ENCODE results near the gene KCNH1.

Gene KCNH1

DNA sequence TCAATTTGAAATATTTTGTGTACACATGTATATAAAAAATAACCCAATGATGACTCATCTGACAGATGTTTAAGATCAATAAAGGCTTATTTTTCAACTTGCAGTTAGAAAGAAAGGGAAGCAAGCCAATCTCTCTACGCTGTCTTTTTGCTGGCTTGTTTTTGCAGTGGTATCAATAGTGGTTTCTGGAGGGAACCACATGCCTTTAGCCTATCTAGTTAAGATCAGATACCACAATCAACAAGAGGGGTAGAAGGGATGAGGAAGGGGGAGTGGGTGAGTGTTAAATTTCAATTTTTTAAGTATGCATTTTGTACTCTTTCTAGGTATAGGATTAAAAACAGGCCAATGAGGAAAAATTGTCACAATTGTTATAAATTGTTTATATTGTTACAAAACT, 276.2 kb downstream of the KCNH1 start:
- DNase-seq (ENCODE audit: low spot score), result no peak

DNA sequence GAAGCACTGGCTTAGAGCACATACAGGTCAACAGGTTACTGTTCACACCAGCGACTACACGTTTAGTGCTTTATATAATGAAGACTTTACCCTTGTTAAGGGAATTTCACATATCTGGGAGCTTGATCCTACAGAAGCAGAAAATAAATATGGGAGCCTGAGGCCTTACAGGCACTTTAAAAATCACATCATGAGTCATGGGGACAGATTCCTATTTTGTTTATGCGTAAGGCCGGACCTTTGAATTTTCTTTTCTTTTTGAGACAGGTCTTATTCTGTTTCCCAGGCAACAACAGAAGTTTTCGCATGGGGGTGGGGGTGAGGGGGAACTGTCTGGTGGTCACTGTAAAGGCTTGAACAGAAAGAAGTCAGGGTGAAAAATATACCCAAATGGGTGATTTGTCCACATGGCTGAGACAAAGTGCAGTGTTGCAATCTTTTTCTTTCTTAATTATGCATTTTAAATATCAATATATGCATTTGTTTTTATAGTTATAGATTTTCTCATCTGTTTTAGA, 276.7 kb downstream of the KCNH1 start:
- no peak for DNase-seq (ENCODE audit: low spot score)

DNA sequence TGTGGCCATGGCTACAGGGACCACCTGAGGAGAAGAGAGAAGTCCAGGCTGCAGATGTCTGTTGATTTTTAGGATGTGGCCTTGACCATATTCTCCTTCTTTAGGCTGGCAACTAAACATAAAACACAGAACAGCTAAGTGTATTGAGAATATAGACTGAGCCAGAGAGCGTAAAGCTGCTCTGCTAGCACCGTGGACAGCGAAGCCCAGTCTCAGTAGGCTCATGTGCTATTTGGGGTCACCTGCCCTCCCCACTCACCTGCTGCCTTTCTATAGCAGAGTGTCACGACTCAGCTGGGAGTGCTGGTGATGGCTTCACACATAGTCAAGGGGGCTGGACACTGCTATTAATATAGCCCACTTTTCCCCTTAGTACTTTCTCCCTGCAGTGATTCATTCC, 278.5 kb downstream of the KCNH1 start:
- DNase-seq (ENCODE audit: low spot score), result no peak

DNA sequence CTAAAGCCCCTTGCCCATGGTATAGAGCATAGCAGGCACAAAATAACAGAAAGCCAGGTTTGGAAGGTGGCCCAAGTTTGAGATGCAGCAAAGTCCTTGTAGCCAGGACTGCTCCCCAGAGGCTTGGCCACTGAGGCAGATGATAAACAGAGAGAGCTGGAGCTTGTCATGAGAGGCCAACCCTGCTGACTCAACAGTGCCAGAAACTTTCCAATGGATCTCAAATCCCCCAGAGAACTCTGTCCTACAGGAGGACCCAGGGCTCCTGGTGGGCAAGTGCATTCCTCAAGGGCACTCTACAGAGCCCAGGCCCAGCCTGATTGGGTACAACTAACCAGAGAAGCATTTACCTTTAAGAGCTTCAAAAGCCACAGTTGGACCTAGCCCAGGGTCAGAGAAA, 280.7 kb downstream of the KCNH1 start:
- DNase-seq (ENCODE audit: low spot score), result no peak

DNA sequence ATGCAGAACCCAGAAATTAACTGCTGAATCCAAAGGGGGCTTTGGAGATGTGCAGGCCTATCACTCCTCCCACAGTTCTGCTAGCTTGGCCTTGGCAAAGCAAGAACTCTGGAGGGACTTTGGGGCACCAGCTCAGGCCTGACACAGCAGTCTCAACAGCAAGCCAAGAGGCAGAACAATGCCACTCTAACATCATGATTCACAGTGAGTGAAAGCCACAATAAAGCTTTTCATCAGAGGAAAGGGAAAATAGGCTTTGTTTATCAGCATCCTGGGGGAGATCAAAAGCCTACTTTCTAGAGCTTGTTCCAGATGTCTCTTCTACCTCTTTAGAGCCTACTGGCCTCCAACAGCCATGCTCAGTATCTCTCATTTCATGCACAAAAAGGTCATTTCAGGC, 283.4 kb downstream of the KCNH1 start:
- no peak for DNase-seq (ENCODE audit: low spot score)

DNA sequence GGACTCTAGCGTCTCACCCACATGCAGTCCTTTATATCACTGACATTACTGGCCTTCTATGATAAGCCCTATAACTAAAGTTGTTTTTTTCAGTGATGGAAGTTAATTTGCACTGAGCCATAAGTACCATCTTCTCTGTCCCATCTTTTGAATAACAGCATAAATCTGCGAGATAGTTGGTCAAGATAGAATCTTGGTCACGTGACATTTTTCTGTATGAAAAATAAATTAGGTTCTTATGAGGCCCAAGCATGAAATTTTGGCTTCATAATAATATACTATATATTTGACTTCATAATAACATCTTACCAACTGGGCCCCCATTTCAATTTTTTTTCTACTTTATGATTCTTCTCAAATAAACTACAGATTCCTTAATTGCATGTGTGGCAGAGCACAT, 285.5 kb downstream of the KCNH1 start:
- DNase-seq (ENCODE audit: low spot score), result no peak

DNA sequence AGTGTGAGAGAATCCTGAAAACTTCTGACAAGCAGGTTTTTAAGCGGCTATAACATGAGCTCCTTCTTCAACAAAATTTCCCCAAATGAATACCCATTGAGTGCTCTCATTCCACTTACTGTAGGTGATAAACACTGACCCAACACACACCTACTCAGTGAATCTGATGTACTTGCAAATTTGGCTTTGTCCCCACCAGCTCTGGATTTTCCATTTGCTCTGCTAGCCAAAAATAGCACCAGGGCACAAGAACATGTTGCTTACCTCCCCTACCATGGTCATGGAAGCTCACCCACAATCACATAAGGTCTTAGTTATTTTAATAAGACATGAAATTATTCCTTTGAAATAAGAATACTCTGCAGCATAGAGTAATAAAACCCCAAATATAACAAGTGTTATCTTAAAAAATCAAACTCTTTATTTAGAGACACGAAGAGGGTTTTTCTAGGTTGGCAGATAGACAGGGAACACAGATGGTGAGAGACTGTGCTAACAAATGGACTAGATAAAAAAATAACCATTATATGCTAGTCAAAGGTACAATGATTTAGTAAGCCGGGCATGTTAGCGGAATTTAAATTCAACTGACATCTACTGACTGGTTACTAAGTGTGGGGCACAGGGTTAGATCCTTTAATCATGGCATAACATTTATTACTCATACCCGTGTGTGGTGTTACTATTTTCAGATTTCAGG, 291.9 kb downstream of the KCNH1 start:
- DNase-seq (ENCODE audit: low spot score), result no peak

DNA sequence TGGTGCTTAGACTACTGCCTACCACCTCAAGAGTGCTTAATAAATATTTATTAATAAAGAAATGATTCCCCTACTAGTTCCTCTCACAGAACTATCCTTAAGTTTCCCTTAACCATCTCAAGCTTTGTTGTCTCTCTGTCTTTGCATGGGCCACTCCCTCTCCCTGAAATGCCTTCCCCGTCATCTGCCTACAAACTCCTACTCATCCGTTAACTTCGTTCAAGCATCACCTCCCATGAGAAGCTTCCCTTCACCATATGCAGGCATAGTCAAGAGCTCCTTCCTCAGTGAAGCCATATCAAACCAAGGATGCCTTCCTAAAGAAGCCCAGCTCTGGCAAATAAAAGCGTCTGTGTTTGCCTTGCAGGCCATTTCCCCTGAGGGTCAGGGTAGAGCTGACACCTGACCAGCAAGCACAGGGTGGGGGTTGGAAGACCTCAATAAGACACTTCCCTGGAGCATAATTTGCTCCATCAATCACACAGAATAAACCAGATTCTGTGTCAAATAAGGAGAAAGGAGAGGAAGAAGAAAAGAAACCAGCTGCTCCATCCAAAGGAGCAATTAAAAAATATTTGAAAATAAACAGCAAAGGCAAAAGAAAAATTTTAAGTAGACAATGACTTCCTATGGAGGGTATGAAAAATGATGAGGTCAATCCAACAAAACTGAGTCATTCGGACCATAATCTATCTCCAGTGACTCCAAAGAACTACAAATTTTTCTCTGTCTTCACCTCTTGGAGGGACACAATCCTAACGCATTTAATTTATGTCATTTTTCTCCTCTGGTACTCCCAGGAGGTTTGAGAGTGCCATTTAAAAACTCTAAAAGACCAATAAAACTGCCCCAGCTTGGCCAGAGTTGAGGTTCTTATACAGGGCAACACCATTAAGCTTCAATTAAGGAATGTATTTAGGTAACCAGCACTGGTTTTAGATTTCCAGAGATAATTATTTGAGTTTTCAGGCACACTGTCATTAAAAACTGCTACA, 303.6 kb downstream of the KCNH1 start:
- no peak for DNase-seq (ENCODE audit: low spot score)

DNA sequence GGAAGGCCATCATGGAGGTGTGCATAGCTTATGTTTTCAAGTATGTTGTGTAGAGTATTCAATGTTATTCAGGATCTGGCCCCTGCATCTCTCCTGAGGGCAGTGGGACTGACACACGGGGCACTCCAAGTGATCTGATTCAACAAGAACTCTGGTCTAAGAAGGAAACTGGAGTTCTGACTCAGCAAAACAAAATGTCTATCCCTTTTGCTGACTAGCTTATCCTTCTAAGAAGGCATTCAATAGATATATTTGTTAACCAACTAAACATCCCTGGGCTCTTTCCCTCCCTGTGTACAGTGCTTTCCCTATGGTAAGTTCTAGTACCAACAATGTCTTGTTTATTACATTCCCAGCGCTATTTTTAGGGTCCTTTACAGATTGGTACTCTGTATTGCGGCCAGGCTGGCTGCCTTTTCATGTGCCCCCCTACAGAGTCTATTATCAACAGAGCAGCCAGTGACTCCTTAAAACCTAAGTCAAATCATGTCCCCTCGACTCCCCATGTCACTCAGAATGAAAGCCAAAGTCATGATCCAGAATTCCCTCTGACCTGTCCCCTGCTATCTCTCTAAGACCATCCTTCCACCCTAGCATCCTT, 304.9 kb downstream of the KCNH1 start:
- no peak for DNase-seq (ENCODE audit: low spot score)

DNA sequence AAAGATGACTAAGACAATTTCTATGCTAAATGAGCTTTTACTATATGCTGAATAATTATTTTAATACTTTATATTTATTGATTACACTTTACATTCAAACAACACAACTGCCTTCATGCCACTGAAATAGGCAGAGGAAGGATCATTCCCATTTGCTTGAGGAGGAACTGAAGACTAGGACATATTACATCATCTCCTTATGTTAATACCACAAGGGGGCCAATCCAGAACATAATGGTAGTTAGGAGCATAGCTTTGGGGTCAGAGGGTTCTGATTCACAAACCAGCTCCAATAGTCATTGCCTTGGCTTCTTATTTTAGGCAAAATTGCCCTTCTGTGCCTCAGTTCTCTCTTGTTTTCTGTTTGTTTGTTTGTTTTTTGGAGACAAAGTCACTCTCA, 306.5 kb downstream of the KCNH1 start:
- DNase-seq (ENCODE audit: low spot score), result no peak

DNA sequence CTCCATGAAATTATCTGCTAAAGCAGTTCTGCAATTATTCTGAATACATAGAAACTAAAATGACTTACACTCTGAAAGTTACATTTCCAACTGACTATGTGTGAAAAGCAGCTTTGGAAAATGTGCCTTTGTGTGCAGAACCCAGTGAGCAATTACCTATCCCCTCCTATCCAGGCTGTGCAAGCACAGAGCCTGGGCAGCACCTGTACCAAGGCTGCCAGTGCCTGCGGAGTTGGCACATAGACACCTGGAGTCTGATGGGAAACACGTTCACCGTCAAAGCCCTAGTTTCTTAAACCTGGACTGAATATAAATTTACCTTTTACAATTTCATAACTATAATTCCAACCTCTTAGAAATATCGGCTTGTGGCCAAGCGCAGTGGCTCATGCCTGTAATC, 307.3 kb downstream of the KCNH1 start:
- DNase-seq (ENCODE audit: low spot score), result no peak

DNA sequence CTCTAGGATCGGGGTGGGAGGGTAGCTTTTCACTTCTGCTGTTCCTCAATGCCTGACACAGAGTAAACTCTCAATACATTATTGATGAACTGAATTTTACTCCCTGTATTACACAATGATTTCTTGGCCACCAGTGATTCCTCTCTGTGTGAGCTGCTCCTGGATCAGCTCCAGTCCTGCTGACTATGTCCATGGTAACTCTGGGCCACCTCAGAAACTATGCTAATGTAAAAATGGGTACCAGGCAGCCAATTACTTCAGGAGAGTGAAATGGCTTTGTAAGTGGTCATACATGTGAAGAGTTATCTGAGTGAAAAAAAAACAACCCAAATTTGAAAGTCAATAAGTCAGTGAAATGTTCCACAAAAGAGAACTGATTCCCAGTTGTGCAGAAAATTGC, 311.0 kb downstream of the KCNH1 start:
- no peak for DNase-seq (ENCODE audit: low spot score)

DNA sequence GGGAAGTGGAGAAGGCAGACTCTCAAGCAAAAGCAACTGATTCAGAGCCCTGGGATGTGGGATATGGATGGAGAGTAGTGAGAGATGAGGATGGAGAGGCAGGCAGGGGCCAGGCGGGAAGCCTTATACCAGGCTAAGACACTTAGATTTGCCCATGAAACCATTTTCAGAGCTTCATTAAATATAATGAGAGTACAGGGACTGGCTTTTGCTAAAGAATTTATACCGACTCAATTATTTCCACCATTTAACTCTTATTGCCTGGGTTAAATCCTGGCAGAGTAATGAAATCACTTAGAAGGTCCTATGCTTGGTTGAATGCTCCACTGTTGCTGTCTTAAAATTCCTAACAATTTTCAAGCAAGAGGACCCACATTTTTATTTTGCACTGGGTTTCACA, 311.7 kb downstream of the KCNH1 start:
- DNase-seq (ENCODE audit: low spot score), result no peak

DNA sequence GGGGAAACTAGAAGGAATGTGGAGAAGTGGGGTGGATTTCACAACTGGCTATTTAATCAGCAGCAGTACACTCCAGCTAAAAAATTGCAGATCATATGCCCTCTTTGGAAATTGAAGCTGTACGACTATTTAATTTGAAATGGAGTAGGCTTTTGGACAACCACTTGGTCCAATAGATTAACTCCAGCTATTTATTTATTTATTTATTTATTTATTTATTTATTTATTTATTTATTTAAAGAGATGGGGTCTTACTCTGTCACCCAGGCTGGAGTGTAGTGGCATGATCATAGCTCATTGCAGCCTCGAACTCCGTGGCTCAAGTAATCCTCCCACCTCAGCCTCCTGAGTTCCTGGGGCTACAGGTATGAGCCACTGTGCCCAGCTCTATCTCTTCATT, 312.3 kb downstream of the KCNH1 start:
- no peak for DNase-seq (ENCODE audit: low spot score)

DNA sequence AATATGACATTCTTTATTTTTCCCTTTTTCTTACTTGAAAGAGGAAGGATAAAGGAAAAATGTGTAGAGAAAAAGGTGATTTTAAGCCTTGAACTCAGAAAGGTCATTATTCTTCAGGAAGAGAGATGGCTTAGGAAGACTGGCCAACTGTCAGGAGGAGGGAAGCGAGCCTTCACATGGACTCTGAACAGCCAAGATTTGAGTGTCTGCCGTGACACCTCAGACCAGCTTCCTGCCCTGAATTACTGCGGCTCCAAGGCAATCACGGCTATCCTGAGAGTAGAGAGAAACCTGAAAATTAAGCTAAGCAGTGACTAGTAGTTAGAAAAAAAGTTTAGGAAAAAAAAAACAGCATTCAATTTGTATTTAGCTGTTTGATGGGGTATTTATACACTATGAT, 314.7 kb downstream of the KCNH1 start:
- DNase-seq (ENCODE audit: low spot score), result no peak

DNA sequence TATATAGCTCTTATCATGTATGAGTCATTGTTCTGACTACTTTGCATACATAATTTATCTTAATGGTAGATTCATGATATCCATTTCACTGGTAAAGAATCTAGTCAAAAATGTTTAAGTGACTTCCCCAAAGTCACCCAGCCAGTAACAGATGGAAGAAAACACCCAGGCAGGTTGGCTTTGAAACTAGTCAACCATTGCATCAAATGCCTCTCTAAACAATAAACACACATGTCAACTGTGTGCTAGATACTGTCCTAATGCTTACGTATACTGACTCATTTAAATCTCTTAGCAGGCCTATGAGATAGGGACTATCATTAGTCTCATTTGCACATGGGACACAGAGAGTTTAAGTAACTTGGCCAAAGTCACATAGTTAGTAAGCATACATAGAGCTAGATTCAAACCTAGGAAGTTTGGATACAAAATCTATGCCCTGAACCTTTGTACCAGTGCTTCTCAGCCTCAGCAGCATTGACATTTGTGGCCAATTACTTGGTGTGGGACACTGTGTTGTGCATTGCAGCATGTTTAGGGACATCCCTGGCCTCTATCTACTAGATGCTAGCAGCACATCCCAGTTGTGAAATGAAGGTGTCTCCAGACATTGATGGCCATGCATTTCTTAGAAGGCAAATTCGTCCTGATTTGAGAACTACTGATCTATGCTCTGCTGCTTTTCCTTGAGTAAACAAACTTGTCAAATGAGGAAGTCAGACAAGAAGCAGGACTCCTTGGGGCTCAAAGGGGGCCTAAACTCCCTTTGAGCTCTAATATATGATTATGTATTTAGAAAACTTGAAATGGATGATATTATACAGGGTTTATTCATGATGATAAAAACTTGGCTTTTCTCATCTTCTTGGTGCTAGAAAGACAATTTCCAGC, 316.3 kb downstream of the KCNH1 start:
- no peak for DNase-seq (ENCODE audit: low spot score)

DNA sequence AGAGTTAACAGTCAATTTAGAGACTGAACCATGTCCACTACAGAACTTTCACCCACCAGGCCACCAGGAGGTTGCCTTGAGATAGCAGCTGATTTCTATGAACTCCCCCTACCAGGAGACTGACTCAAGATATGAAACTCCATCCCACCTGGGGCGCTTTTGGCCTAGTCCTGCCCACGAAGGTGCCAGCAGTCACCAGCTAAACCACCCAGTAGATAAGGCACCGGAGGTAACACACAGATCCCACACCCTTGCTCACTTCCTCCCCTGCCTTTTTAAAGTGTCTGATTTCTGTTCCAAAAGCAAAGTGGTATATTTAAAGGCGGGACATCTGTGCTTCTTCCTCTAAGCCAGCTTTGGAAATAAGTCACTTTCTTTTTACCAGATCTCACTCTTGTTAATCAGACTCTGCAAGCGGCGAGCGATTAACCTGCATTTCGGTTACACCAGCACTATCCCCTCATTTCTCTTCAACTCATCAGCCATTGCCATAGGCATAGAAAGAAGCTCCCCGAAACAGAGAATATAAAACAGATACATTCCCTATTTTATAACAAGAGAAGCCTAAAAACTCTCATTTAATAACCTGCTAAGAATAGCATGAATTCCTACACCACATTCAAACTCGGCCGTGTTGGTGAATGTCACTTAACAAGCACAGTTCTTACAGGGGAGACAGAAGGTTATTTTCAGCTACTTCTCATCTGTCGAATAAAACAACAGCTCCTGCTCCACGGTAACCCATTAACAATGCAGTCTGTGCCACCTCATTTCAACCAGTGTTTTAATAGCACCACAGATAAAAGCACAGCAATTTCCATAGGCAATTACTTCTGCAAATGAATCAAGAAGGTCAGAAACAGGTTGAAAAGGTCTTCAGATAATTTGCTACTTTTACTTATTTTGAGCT, 318.1 kb downstream of the KCNH1 start:
- no peak for DNase-seq (ENCODE audit: low spot score)

DNA sequence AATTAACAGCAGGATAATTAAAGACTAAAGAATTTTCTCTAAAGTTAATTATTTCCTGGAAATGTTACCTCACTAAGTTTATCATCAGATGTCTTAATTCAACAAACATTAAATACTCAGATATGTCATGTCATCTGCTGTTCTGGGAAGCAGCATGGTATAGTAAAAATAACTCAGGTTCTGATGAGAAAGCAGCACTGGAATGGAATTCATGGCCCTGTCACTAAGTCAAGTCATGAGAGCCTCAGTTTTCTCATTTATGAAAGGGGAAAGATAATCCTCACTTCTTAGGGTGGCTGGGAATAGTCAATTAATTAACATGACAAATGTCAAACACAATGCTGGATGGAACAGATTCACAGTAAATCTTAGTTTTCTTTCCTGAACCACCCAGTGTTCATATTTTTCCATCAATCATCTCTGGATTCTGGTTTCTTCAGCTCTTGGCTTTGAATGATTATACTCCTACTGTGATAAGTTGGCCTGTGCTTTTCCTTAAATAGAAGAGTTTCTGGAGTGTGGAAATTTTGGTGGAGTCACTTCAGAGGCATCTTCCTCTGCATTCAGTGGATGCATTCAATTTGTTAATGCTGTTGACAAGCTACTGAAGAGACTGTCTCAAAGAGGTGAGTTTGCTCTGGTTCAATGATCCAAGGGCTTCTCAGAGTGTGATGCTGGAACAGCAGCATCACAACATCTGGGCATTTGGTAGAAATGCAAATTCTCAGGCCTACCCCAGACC, 319.4 kb downstream of the KCNH1 start:
- no peak for DNase-seq (ENCODE audit: low spot score)

DNA sequence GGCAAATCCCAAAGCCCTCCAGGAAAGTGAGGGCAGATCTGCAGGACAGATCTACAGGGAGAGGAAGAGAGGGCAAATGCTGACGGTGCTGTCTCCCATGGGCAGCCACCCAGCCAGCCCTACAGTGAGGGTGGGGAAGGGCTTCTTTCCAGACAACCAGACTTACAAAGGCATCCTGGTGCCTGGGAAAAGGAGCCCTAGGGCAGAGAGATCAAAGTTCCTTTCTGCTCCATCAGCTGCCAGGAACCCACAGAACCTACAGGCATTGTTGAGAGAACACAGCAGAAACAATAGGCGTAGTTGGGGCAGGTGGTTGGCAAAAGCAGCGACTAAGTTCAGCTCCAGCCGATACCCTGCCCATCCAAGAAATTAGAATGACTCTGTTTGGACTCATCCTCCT, 332.4 kb downstream of the KCNH1 start:
- no peak for DNase-seq (ENCODE audit: low spot score)

DNA sequence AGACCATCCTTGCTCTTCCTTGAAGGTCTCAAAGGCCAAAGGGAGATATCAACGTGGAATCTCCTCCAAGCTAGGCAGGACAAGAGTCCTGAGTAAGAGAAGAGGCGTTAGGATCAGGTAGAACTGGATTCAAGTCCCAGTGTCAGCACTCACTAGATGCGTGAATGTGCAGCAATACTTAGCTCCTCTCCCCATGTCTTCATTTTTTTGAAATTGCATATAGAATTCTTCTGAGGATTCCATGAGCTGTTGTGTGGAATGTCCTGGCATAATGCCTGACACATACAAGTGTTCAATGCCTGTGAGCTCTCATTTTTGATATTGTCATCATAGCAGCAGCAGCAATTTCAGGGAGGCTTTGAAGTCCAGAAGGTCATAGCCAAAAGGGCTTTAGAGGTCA, 333.2 kb downstream of the KCNH1 start:
- DNase-seq (ENCODE audit: low spot score), result no peak

Data from kidney capillary endothelial cell (primary cell).